K562 (cell line): Measurements from ENCODE around the gene VPS4B. TPM values are rescaled to one million over a fixed set of nuclear protein-coding genes. Genes with fewer than 3 reads are reported as not detected.

ENCODE experiments used
- CAMTA2 ChIP-seq: fragments of 250-450 bp; sonication (Bioruptor Pico); conservative IDR thresholded peaks from 2 replicates; pipeline ENCODE4 v1.5.1; 2022
- HNRNPLL ChIP-seq: fragments of 200-400 bp; formaldehyde crosslinking; IDR thresholded peaks from 2 replicates; pipeline ENCODE4 v1.6.1; 2017; ENCODE audit warnings: low read length, low read depth, mild to moderate bottlenecking; ENCODE audit not compliant: poor library complexity, severe bottlenecking
- KLF1 ChIP-seq: fragments of 450-650 bp; IDR thresholded peaks from 2 replicates; pipeline ENCODE4 v1.6.1; 2016; ENCODE audit warnings: missing genetic modification characterization, missing compliant biosample characterization
- POLR2H ChIP-seq: IDR thresholded peaks from 2 replicates; pipeline ENCODE4 v1.6.1; 2016; ENCODE audit warnings: missing genetic modification characterization, low read depth, mild to moderate bottlenecking, control low read depth, missing compliant biosample characterization, moderate library complexity
- YBX1 ChIP-seq: fragments of 450-650 bp; IDR thresholded peaks from 2 replicates; pipeline ENCODE4 v1.7.1; 2016; ENCODE audit warnings: mild to moderate bottlenecking
- ZNF165 ChIP-seq: fragments of 250-450 bp; sonication (Bioruptor Pico); IDR thresholded peaks from 2 replicates; pipeline ENCODE4 v1.4.0; 2020; ENCODE audit warnings: borderline replicate concordance
- ZNF407 ChIP-seq: fragments of 450-650 bp; IDR thresholded peaks from 2 replicates; pipeline ENCODE4 v1.6.1; 2016; ENCODE audit warnings: low read depth
- polyA plus RNA-seq, 8 experiments: library from polyadenylated mRNA; depleted of rRNA in 4 of 8; stranded (reverse) in 5 of 8; unstranded in 3 of 8; fragments of >200 nt; fragmentation: Nextera tagmentation in 2 of 8; fragmentation: Illumina TruSeq in 1 of 8; extraction: Ambion mirVana in 2 of 8; extraction: Trizol in 1 of 8; gene quantifications; 2 replicates each; pipeline versions ENCODE4 v1.2.1 to v1.2.3, GENCODE V29; 2011 to 2014; ENCODE audit warnings: inconsistent platforms in 1 of 8, missing spikeins in 1 of 8
- total RNA-seq, 7 experiments: library from RNA; depleted of rRNA in 6 of 7; stranded (reverse); fragments of >200 nt in 6 of 7; fragmentation: Illumina TruSeq in 2 of 7; extraction: Trizol in 2 of 7; gene quantifications; 2 replicates each; pipeline versions ENCODE4 v1.2.1 to v1.2.3, GENCODE V29; 2011 to 2021; ENCODE audit warnings: low replicate concordance in 1 of 7

VPS4B gene
- total and polyA plus RNA-seq, 9 of the 15 experiments (the other 6 are each of a cell fraction or from before 2014, with no cell fraction given), result 7.3 to 16.4 (median 10.4) TPM

- no peak for TF ChIP-seq YBX1
- TF ChIP-seq CAMTA2, result no peak
- no peak for TF ChIP-seq KLF1 (tag)
- TF ChIP-seq HNRNPLL, result no peak
- TF ChIP-seq POLR2H, result no peak
- no peak for TF ChIP-seq ZNF407
- TF ChIP-seq ZNF165 (CRISPR knock-in tag), result no peak
Measured at GRCh38 chr18:63409301-63409700, 13.0 kb downstream of the VPS4B start (continued).
